Transverse colon (tissue), 3 donors: ENCODE measurements around the gene RIPOR3.

Experiments used
- CTCF ChIP-seq, 5 experiments: fragments of 200-600 bp in 3 of 5; fragments of 450-650 bp in 2 of 5; sonication (generic) in 3 of 5; IDR thresholded peaks; 1 replicate in 2 of 5; 2 replicates in 3 of 5; pipeline ENCODE4 v1.5.1; 2016 to 2017; ENCODE audit warnings: antibody characterized with exemption in 5 of 5, inconsistent platforms in 3 of 5, mild to moderate bottlenecking in 2 of 5, moderate library complexity in 1 of 5
- POLR2A ChIP-seq: fragments of 450-650 bp; IDR thresholded peaks from one replicate; pipeline ENCODE4 v1.6.1; 2016; ENCODE audit warnings: antibody characterized with exemption, mild to moderate bottlenecking, moderate library complexity

GRCh38 chr20:50558483-50558925 lies 132.8 kb downstream of the RIPOR3 start:
- TF ChIP-seq CTCF (IDR thresholded peaks at IDR 0.05) (no peak), POLR2A (no peak)
